Neural progenitor cell (in vitro differentiated cells): ENCODE measurements around the gene MDM4.

ENCODE experiments used
- CTCF ChIP-seq: fragments of 200-600 bp; sonication (generic); IDR thresholded peaks from 2 replicates; pipeline ENCODE4 v1.5.1; 2017; ENCODE audit warnings: antibody characterized with exemption, mild to moderate bottlenecking
- EZH2 ChIP-seq: fragments of 200-600 bp; sonication (generic); IDR thresholded peaks from 2 replicates; pipeline ENCODE4 v1.6.1; 2017; ENCODE audit warnings: antibody characterized with exemption, mild to moderate bottlenecking, moderate library complexity
- EZH2phosphoT487 ChIP-seq: fragments of 200-600 bp; sonication (generic); IDR thresholded peaks from 2 replicates; pipeline ENCODE4 v1.6.1; 2017; ENCODE audit warnings: antibody characterized with exemption

- TF ChIP-seq CTCF (no peak), EZH2 (no peak), EZH2phosphoT487 (no peak)
Observed at GRCh38 chr1:204493145-204493983, 22.8 kb upstream of the MDM4 start.
